Medulla oblongata (tissue), 1 donor: ENCODE measurements around the gene KMT2C.
"Not testable (repeated sequence)": the region's sequence is repeated elsewhere in the genome, so short reads cannot be mapped to it uniquely, and the experiment has no call there.

Source experiments
- DNase-seq: peaks from one replicate; pipeline ENCODE4 v3.0.0-alpha.2; 2015; ENCODE audit errors: extremely low spot score

Gene KMT2C

DNA sequence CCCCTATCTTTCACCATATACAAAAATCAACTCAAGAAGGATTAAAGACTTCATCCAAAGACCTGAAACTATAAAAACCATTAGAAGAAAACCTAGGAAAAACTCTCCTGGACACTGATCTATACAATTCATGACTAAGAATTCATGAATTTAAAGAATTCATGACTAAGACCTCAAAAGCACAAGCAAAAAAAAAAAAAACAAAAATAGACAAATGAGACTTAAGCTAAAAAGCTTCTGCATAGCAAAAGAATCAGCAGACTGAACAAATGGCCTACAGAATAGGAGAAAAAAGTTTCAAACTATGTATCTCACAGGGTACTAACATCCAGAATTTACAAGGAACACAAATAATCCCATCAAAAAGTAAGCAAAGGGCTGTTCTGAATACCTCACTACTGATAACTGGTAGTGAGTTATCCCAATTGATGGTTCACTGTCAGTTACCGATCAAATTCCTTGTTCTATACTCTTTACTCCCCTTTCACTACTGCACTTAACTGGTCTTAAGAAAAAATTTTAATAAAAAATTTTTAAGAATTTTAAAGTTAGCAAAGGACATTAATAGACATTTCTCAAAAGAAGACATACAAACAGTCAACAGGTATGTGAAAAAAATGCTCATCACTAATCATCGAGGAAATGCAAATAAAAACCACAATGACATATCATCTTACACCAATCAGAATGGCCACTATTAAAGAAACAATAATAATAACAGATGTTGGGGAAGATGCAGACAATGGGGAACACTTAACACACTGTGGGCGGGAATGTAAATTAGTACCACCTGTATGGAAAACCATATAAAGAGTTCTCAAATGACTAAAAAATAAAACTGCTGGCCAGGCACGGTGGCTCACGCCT is 33.2 kb downstream of the KMT2C start:
- peak; percentile 34 for DNase-seq

DNA sequence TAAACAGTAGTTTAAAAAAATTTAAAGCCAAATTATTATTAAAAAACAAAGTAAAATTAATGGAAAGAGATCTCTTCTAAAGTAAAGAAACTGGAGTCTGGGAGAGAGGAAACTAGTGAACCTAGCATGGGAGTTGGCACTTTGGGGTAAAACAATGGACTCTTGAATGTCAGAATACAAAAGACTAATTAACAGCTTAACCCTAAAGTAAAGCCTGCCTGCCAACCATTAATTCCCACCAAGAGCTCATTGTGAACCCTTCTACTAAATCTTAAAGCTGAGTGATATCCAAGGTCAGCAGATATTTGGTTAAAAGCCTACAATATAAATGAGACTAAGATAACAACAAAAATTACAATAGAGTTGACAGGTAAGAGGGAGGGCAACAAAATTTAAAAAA is 36.5 kb downstream of the KMT2C start:
- no peak for DNase-seq

DNA sequence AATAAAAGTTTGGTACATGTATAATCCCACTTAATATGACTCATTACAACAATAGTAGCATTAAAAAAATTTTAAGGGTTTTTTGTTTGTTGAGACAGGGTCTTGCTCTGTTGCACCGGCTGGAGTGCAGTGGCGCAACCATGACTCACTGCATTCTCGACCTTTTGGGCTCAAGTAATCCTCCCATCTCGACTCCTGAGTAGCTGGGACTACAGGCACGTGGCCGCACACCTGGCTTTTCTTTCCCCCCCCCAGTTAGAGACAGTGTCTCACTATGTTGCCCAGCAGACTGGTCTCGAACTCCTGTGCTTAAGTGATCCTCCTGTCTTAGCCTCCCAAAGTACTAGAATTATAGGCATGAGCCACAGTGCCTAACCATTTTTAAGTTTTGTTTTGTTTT is 40.7 kb downstream of the KMT2C start:
- no peak for DNase-seq

DNA sequence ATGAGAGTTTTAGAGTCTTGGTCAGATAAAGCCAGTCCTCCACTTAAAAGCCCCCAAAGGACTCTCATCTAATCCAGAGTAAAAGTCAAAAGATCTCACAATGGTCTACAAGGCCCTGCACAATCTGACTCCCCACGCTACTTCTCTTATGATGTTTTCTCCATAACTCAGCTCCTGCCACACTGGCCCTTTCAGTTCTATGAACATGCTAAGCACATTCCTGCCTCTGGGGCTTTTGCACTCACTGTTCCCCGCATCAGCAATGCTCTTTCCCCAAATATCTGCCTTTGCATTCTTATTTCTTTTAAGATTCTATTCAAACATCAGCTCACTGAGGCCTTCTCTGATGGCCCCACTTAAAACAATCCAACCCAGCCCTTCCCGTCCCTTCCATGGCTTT is 41.6 kb downstream of the KMT2C start:
- DNase-seq, result not testable (repeated sequence)

DNA sequence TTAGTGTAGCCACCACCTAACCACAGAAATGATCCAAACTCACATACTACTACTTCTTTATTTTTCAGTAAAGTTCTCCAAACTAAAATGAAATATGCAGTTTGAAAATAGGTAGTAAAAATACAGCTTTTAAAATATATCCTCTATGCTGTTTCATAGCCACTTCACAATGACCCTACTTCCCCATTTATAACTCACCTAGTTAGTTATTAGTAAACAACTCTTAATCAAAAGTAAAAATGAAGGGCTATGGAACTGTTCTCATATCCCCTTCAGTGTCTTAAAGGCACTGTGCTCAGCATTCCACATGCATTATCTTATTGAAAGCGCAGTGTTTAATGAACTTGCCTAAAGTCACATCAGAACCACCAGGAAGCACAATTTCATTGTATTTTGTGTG is 43.5 kb downstream of the KMT2C start:
- DNase-seq, result no peak

DNA sequence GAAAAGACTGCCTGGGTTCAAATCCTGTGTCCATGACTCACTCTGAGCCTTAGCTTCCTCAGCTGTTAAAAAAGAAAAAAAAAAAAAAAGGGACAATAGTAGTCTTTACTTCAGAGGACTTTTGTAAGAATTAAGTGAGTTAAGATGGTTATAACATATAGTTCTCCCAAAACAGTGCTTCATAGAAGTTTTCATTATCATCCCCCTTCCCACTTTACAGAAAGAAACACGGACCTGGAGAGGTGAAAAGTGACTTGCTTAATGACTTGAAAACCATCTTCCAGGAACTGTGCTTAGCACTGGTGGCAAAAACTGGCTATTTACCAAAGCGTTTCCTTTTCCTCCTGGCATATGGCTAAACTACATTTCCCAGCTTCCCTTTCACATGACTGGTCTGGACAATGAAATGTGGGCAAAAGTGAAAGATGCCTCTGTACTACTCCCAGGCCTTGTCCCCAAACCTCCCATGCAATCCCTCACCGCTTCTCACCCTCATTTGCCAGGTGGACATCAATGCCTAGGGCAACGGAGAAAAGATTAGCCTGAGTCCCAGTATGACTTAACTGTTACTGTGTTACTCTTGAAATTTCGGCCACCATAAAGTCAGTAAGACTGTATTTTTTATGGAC is 49.6 kb downstream of the KMT2C start:
- not testable (repeated sequence) for DNase-seq

DNA sequence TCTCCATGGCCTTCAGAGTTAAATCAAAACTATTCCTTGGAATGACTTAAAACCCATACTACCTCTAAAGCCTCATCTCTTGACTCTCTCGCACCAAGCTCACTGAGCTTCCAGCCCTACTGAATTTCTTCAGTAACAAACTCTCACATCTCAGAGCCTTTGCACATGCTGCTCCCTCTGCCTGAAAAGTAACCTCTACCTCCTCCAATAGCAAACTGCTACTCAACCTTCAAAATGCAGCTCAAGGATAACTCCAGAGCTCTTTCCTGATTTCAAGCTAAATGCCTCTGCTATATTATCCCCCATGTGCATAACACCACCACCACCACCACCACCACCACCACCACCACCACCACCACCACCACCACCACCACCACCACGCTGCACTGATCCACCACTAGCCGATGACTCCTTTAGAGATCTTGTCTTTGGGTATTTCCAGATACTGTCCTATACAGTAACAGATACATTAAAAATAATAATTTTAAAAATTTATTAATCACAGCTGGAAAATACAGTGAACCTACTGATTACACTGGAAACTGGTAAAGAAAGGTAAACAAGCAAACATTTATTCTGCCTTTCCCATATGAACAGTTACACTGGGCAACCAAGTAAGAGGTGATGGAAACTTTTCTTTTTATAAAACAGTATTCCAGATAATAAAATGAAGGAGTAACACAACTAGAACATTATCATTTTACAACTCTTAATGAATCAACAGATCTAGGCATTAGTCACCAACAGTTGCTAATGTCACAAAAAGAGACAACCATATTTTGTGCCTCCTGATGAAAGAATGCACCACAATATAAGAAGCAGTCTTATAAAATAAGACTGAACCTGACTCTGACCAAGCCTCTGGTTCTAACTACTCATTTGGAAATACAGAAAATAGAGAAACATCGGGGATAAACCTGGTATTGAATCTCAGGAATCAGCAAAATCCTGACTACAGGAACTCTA is 51.3 kb downstream of the KMT2C start:
- not testable (repeated sequence) for DNase-seq

DNA sequence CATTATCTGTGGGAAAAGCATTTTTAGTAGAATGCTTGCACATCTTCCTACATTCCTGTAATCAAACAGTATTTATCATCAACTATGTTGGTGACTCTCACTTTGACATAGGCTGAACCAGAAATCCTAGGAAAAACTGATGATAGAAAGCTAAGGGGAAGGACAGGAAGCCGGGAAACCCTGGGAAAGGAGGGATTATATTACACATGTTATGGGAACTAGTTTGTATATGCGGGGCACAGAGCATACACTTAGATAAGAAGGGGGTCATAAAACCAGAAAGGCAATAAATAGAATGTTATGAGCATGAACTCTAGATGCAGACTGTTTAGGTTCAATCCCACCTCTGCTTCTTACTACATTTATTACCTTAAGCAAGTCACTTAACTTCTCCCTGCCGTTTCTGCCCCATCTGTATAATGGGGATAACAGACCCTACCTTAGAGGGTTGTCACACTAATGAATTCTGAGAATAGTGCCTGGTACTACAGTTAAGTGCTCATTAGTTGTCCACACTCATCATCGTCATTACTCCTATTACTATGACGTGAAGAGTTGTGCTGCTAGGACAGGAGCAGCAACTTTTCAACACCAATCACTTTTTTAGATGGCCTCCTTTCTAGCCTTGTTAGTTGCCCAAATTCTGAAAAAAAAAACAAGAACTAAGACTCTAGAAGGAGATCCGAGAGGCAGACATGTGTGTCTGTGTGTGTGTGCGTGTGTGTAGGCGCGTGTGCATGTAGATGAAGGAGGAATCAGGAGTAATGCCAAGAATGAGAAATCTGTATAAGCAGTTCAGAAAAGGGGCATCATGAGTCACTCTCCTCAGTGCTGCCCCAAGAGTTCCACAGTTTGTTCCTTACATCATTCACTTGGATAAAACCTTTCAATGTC is 52.2 kb downstream of the KMT2C start:
- DNase-seq, result no peak

DNA sequence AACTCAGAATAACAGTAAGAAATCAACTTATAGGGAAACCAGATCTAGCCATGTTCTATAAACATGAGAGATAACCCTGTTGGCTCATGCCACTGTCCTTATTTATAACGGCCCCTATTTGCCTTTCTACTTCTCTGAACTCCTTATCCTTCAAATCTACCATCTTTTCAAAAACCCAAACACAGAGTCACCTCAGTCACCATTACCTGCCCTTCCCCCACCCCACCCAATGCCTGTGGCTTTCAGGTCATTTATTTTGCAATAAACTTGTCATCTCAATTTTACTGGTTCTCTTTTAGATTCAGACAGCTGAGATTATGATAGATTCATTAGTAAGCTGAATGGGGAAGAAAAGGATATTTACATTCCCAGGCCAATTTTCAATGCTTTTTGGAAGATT is 53.6 kb downstream of the KMT2C start:
- no peak for DNase-seq

DNA sequence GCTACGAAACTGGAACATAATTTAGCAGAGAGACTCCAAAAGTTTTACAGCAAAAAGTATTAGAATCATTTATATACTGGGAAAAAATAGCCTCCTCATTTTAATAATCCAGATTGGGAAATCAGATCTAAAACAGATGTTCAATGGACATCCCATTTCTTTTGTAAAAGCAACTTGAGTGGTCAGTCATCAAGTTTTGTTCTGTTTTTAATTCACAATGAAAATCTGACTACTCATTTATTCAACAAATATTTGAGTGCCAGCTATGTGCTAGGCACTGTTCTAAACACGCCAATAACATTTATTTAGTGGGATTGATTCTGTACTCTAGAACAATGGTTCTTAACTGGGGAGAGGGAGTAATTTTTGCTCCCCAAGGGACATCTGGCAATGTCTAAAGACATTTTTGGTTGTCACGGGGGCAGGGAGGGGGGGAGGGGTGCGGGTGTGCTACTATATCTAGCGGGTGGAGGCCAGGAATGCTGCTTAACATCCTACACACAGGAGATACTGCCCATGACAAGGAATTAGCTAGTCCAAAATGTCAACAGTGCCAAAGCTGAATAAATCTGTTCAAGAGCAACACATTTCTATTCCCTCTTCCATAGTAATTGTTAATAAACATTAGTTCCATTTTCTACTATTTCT is 54.7 kb downstream of the KMT2C start:
- DNase-seq, result not testable (repeated sequence)

DNA sequence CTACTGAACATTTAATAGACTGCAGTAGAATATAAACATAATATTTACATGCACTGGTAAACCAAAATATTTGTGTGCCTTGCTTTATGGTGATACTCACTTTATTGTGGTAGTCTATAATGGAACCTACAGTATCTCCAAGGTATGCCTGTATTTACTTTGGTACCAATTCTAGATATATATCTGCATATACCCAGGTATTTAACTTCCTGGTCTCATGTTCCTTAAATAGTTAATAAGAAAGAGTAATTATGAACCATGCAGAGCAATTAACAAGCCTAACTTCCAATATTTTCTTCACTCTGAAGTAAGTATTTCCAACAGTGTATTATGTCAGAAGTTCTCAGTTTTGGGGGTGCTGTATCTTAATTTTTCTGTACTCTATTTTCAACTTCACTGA is 57.3 kb downstream of the KMT2C start:
- DNase-seq, result not testable (repeated sequence)

DNA sequence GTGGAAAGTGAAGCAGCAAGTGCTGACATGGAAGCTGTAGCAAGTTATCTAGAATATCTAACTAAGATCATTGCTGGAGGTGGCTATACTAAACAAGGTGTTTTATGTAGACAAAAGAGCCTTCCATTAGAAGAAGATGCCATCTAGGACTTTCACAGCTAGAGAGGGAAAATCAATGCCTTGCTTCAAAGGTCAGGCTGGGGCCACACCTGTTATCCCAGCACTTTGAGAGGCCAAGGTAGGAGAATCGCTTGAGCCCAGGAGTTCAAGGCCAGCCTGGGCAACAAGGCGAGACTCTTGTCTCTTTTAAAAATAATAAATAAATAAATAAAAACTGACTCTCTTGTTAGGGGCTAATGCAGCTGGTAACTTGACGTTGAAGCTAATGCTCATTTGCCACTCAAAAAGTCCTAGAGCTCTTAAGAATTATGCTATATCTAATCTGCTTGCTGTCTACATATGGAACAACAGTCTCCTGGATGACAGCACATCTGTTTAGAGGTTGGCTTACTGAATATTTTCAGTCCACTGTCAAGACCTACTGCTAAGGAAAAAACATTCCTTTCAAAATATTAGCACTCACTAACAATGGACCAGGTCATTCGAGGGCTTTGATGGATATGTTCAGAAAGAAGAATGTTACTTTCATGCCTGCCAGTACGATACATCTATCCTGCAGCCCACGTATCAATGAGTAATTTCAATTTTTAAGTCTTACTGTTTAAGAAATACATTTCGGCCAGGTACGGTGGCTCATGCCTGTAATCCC is 58.9 kb downstream of the KMT2C start:
- not testable (repeated sequence) for DNase-seq

DNA sequence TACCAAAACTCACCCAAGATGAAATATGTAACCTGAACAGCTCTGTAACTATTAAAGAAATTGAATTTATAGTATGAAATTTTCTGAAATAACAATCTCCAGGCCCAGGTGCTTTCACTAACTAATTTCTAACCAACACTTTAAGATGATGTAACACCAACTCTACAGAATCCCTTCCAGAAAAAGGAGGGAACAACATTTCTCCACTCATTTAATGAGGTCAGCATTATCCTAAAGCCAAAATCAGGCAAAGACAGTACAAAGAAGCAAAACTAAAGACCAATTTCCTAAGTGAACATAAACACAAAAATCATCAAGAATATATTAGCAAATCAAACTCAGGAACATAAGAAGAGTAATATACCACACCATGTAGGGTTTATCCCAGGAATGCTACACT is 65.5 kb downstream of the KMT2C start:
- DNase-seq, result no peak

DNA sequence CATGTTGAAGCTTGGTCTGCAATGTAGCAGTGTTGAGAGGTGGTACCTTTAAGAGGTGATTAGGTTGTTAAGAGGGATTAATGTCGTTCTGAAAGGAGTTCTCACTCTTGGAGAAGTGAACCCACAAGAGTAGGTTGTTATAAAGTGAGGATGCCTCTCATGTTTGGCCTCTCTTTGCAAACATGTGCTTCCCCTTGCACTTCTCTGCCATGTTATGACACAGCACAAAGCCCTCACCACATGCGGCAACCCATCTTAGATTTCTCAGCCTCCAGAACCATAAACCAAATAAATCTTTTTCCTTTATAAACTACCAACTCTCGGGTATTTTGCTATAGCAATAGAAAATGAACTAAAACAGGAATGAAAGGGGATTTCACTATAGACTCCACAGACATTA is 66.3 kb downstream of the KMT2C start:
- DNase-seq, result no peak

DNA sequence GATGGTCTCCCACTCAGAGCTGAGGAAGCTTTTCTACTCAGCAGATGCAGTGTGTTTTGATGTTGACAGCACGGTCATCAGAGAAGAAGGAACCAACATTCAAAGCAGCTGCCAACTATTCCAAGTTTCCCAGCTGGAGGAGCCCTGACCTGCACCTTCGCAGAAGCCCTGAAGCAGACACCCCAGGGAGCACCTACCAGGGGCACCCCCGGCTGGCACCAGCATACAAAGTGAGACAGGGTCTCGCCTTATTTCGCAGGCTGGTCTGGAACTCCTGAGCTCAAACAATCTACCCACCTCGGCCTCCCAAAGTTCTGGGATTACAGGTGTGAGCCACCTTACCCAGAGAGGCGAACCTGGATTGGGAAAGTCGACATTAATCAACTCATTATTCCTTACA is 68.6 kb downstream of the KMT2C start:
- DNase-seq, result no peak

DNA sequence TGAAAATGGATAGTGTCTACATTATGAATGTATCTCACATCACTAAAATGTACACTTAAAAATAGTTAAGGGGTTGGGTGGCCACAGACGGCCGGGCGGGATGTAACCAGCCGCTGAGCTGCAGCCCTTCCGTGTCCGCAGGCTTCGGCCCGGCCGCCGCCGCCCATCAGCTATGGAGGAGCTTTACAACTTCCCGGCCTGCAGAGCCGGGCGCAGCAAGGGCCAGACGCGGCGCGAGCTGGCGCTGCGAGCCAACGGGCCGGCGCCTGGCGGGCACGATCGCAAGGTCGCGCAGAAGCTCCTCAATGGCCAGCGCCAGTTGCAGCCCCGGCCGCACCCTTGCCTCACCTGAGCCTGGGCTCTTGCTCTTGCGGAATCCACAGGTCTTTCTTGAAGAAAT is 69.1 kb downstream of the KMT2C start:
- no peak for DNase-seq

DNA sequence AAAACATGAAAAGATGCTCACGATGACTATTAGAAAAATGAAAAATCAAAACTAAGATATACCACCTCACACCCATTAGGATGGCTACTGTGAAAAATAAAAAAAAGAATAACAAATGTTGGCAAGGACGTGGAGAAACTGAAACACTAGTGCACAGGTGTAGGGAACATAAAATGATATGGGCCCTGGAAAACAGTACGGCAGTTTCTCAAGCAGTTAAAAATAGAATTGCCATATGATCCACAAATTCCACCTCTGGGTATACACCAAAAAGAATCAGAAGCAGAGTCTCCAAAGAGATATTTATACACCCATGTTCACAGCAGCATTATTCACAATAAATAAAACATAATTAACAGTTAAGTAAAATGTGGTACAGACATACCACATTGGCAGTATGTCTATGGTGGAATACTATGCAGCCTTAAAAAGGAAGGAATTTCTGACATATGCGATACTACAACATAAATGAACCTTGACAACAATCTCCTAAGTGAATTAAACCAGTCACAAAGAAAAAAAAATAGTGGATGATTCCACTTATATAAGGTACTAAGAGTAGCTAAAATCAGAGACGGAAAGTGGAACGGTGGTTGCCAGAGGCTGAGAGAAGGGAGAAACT is 69.7 kb downstream of the KMT2C start:
- no peak for DNase-seq

DNA sequence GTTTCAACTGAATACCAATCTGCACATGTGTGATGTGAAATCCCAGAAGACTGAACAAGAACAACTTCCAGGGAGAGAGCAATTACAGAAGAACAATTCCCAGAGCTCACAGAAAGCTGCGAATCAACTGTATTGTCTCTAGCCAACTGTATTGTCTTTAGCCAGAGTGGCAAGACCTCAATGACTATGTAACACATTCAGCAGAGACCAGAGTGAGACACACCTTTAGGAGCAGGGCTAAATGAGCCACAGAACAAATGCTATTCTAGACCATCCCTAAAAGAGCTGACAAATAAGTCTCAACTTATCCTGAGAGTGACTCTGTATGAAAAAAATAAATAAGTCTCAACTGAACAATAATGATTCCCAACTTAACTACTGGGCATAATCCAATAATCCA is 72.0 kb downstream of the KMT2C start:
- DNase-seq, result no peak

DNA sequence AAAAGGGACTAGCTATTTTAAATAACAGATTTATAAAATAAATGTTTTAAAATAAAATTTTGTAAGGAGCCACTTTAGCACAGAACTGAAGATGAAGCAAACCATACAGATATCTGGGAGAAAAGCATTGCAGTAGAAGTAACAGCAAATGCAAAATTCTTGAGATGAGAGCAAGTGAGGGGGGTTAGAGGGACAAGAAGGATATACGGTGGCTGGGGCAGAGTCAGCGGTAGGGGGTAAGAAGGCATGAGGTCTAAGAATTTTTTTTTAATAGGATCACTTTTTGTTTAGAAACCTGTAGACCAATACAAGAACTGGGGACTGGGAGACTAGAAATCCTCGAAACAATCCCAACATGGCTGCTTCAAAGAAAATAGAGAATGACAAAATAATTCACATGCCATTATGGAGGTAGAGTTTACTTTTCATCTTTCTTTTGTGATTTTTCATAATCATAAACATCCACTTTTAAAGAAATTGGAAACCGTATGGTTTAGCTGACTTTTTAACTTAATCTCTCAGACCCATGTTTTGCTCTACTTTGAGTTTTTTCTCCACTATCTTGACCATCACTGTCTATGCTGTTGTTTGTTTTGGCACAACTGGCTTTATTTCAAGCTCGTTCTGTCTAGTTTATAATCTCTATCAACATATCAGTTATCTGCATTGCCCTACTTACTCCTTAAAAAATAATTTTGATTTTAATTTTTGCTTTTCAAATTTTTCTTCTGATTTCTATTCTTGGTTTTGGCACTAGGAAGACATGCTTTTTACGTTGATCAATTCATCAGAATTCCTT is 73.5 kb downstream of the KMT2C start:
- DNase-seq, result no peak
